B cell (primary cell): ENCODE results near the gene DDR2. TPM values are rescaled to one million over a fixed set of nuclear protein-coding genes. Genes with fewer than 3 reads are reported as not detected.
"Not testable (repeated sequence)": the region's sequence is repeated elsewhere in the genome, so short reads cannot be mapped to it uniquely, and the experiment has no call there.

Source experiments
- ATAC-seq: fragments of 200-7000 bp; cut with Tn5 transposase; one replicate; pipeline ENCODE4 v1.10.0; 2021; ENCODE audit warnings: low read depth, mild to moderate bottlenecking, moderate number of reproducible peaks, moderate library complexity
- CTCF ChIA-PET: fragments of 350-600 bp; sonication (Branson Sonifier 250); formaldehyde crosslinking; loops from one replicate; lab custom pipeline; 2021; ENCODE audit warnings: antibody characterized with exemption, inconsistent platforms; lab: Charles Lee
- POLR2A ChIA-PET: fragments of 350-600 bp; sonication (Branson Sonifier 250); formaldehyde crosslinking; loops from one replicate; lab custom pipeline; 2021; ENCODE audit warnings: antibody characterized with exemption; lab: Charles Lee
- DNase-seq: peaks from one replicate; pipeline ENCODE4 v3.0.0; 2013
- H2AFZ ChIP-seq: 2 replicates; pipeline ENCODE4 v1.6.1; 2012; ENCODE audit warnings: mild to moderate bottlenecking, low read depth, low read length; ENCODE audit not compliant: insufficient read depth, poor library complexity, severe bottlenecking
- H3K27ac ChIP-seq, 2 donors: 1 replicate in 1 of 2; 2 replicates in 1 of 2; pipeline ENCODE4 v1.5.1; 2012 to 2013; ENCODE audit warnings: low read length in 2 of 2, mild to moderate bottlenecking in 2 of 2, moderate library complexity in 1 of 2
- H3K27me3 ChIP-seq, 4 experiments: fragments of 200-600 bp in 1 of 4; sonication (generic) in 1 of 4; replicated peaks in 1 of 4; 1 replicate in 2 of 4; 2 replicates in 2 of 4; pipeline versions ENCODE4 v1.6.1 to v1.7.0; 2013 to 2016; ENCODE audit warnings: low read length in 3 of 4, mild to moderate bottlenecking in 2 of 4, mixed read lengths in 1 of 4, moderate library complexity in 1 of 4; ENCODE audit not compliant: insufficient read depth in 4 of 4, control insufficient read depth in 3 of 4; ENCODE audit errors: control extremely low read depth in 1 of 4
- H3K36me3 ChIP-seq, 2 experiments: replicated peaks in 1 of 2; 1 replicate in 1 of 2; 2 replicates in 1 of 2; pipeline versions ENCODE4 v1.6.1 to v1.7.1; 2013; ENCODE audit warnings: low read length in 1 of 2; ENCODE audit not compliant: insufficient read depth in 2 of 2, control insufficient read depth in 1 of 2; ENCODE audit errors: control extremely low read depth in 1 of 2, extremely low read depth in 1 of 2
- H3K4me1 ChIP-seq, 2 donors: fragments of 200-600 bp in 1 of 2; sonication (generic) in 1 of 2; 1 replicate in 1 of 2; 2 replicates in 1 of 2; pipeline versions ENCODE4 v1.5.1 to v1.6.1; 2013 to 2017; ENCODE audit warnings: low read length in 2 of 2; ENCODE audit not compliant: control insufficient read depth in 2 of 2, insufficient read depth in 2 of 2
- H3K4me2 ChIP-seq: replicated peaks from 2 replicates; pipeline ENCODE3; 2012; ENCODE audit warnings: mild to moderate bottlenecking, low read depth, low read length; ENCODE audit not compliant: poor library complexity, severe bottlenecking
- H3K4me3 ChIP-seq, 5 experiments: fragments of 200-600 bp in 1 of 5; sonication (generic) in 1 of 5; 1 replicate in 3 of 5; 2 replicates in 2 of 5; pipeline versions ENCODE4 v1.5.1 to v1.7.0; 2011 to 2016; ENCODE audit warnings: low read length in 4 of 5, mild to moderate bottlenecking in 4 of 5, low read depth in 2 of 5, control low read depth in 1 of 5, moderate library complexity in 1 of 5; ENCODE audit not compliant: insufficient read depth in 1 of 5; ENCODE audit errors: control extremely low read depth in 1 of 5, extremely low read depth in 1 of 5
- H3K79me2 ChIP-seq: fragments of 200-600 bp; sonication (generic); one replicate; pipeline ENCODE4 v1.6.0; 2016; ENCODE audit warnings: low read length; ENCODE audit not compliant: control insufficient read depth, insufficient read depth
- H3K9ac ChIP-seq: fragments of 200-600 bp; sonication (generic); 2 replicates; pipeline ENCODE4 v1.6.1; 2017; ENCODE audit warnings: mild to moderate bottlenecking, low read length, moderate library complexity
- H3K9me3 ChIP-seq, 3 donors: one replicate each; pipeline versions ENCODE4 v1.6.1 to v1.7.1; 2013; ENCODE audit warnings: low read length in 2 of 3; ENCODE audit not compliant: control insufficient read depth in 2 of 3, insufficient read depth in 1 of 3; ENCODE audit errors: control extremely low read depth in 1 of 3
- H4K20me1 ChIP-seq: 2 replicates; pipeline ENCODE4 v1.6.0; 2012; ENCODE audit warnings: mild to moderate bottlenecking, low read length; ENCODE audit not compliant: insufficient read depth, control insufficient read depth, poor library complexity, severe bottlenecking
- H3K27ac Mint-ChIP-seq: one replicate; pipeline ENCODE4 v1.8.0; 2021; ENCODE audit warnings: mixed read lengths
- H3K27me3 Mint-ChIP-seq: one replicate; pipeline ENCODE4 v1.8.0; 2021; ENCODE audit warnings: mixed read lengths
- H3K4me1 Mint-ChIP-seq: one replicate; pipeline ENCODE4 v1.8.0; 2021; ENCODE audit warnings: mixed read lengths
- H3K4me3 Mint-ChIP-seq: one replicate; pipeline ENCODE4 v1.8.0; 2021; ENCODE audit warnings: mixed read lengths
- H3K9me3 Mint-ChIP-seq: one replicate; pipeline ENCODE4 v1.8.0; 2022; ENCODE audit warnings: mixed read lengths; ENCODE audit not compliant: insufficient read depth
- CTCF ChIP-seq: fragments of 200-600 bp; IDR thresholded peaks from one replicate; pipeline ENCODE4 v1.8.0; 2022; ENCODE audit warnings: antibody characterized with exemption, mild to moderate bottlenecking
- EZH2 ChIP-seq: IDR thresholded peaks from 2 replicates; pipeline ENCODE4 v1.6.1; 2012; ENCODE audit warnings: borderline replicate concordance, low read depth, mild to moderate bottlenecking, moderate library complexity, low read length; ENCODE audit not compliant: insufficient read depth, poor library complexity, severe bottlenecking
- WGBS: methylation state at CpG from one replicate; pipeline ENCODE4 v1.1.5; 2013; ENCODE audit warnings: missing lambda C conversion rate; ENCODE audit not compliant: insufficient coverage; 5-methylcytosine and 5-hydroxymethylcytosine counted together
- intact Hi-C: fragments of 100-400 bp; cut with micrococcal nuclease; formaldehyde crosslinking; loops from one replicate; pipeline ENCODE4 v1.10.0; 2022
- polyA minus RNA-seq: library from RNA; depleted of rRNA, polyadenylated mRNA; stranded (reverse); fragments of >200 nt; gene quantifications from 2 replicates; pipeline ENCODE4 v1.2.3, GENCODE V29; 2012
- polyA plus RNA-seq: library from polyadenylated mRNA; depleted of rRNA; stranded (reverse); fragments of >200 nt; gene quantifications from 2 replicates; pipeline ENCODE4 v1.2.3, GENCODE V29; 2012
- total RNA-seq, 2 donors: library from RNA; stranded (reverse); fragments of 120-200 nt in 1 of 2; gene quantifications; 1 replicate in 1 of 2; 2 replicates in 1 of 2; pipeline versions ENCODE4 v1.2.3 to v1.2.4, GENCODE V29; 2013 to 2022

Gene DDR2
- total RNA-seq, result 0.12 TPM in 2 replicates
- 1.1 TPM for total RNA-seq (2013)
- 0.06 and 0.24 TPM in 2 replicates for polyA plus RNA-seq
- polyA minus RNA-seq, result 0.36 and 1.4 TPM in 2 replicates

- H3K9me3 Mint-ChIP-seq, result no peaks in the 10 kb centered on the region
- Histone ChIP-seq H4K20me1 (no peaks in the 10 kb centered on the region), H3K79me2 (no peaks in the 10 kb centered on the region), H3K27me3 (peaks cover 0 to 7% (median 2%) of the 10 kb centered on the region in 4 experiments), H3K27ac (no peak within 1 kb of the TSS), H3K9me3 (no peaks in the 10 kb centered on the region), H3K4me1 (no peaks in the 10 kb centered on the region), H3K36me3 (no peaks in the 10 kb centered on the region), H3K9ac (no peak within 1 kb of the TSS), H3K4me2 (no peak within 1 kb of the TSS), H3K4me3 (no peak within 1 kb of the TSS), H2AFZ (no peak within 1 kb of the TSS)
- ChIA-PET CTCF (interaction anchor here (0.7 kb wide), 1 partner anchor 9 kb away, joined by 3 read pairs; no protein-coding TSS in a partner anchor), POLR2A (no interaction called here)
- H3K4me3 Mint-ChIP-seq, result no peak within 1 kb of the TSS
- DNase-seq (no peak), ATAC-seq (no peak)
- peaks cover 16% of the 10 kb centered on the region for H3K27me3 Mint-ChIP-seq
- intact Hi-C loops, result no loop called here
- no peak within 1 kb of the TSS for H3K27ac Mint-ChIP-seq
- TF ChIP-seq CTCF, result no peak
- TF ChIP-seq EZH2, result no peak
- WGBS, result 95% methylated on average over 3 of the region's 4 CpGs
- H3K4me1 Mint-ChIP-seq, result no peaks in the 10 kb centered on the region
Observed at GRCh38 chr1:162632217-162632666, at the start of gene DDR2. Gene DDR2, plus strand, starts transcription at chr1:162632464. Its CDS starts 86,600 bp downstream, at chr1:162719064.

- H3K79me2 ChIP-seq, H3K4me1 ChIP-seq, H3K9ac ChIP-seq, H3K4me3 ChIP-seq, H3K9me3 Mint-ChIP-seq, POLR2A ChIA-PET, H3K27me3 ChIP-seq, intact Hi-C loops, CTCF ChIA-PET, H3K4me2 ChIP-seq, H3K9me3 ChIP-seq, H4K20me1 ChIP-seq, H2AFZ ChIP-seq, DNase-seq, H3K4me3 Mint-ChIP-seq, H3K27ac Mint-ChIP-seq, H3K27ac ChIP-seq, ATAC-seq, H3K4me1 Mint-ChIP-seq, H3K27me3 Mint-ChIP-seq: not testable (repeated sequence)
- 83% methylated on average over 3 of the region's 6 CpGs for WGBS
- peaks cover 2 to 17% of the 10 kb centered on the region in 2 experiments for H3K36me3 ChIP-seq
Observed at GRCh38 chr1:162582901-162583300, 49.4 kb upstream of the DDR2 start.

GRCh38 chr1:162585101-162585500, 47.2 kb upstream of the DDR2 start:
- peaks cover 2 to 17% of the 10 kb centered on the region in 2 experiments for H3K36me3 ChIP-seq
- H3K9me3 ChIP-seq, ATAC-seq, H3K79me2 ChIP-seq, H3K4me3 ChIP-seq, POLR2A ChIA-PET, DNase-seq, H3K27me3 ChIP-seq, H3K27me3 Mint-ChIP-seq, H3K9ac ChIP-seq, intact Hi-C loops, CTCF ChIA-PET, H4K20me1 ChIP-seq, H3K4me1 ChIP-seq, H3K4me3 Mint-ChIP-seq, H3K4me2 ChIP-seq, H3K4me1 Mint-ChIP-seq, H3K27ac Mint-ChIP-seq, H3K9me3 Mint-ChIP-seq, H2AFZ ChIP-seq, H3K27ac ChIP-seq: not testable (repeated sequence)
- no CpG with 5 or more reads among the region's 4 CpGs for WGBS
